ENCODE measurements around the gene OR2C1.
A peak's percentile ranks its signal among the peaks of the same experiment; 100 is the strongest.

OR2C1 gene

GRCh38 chr16:3355589-3355988 lies at the start of gene OR2C1:
Gene OR2C1, plus strand, starts transcription at chr16:3355889. Its CDS starts 52 bp downstream, at chr16:3355941.
- DNase-seq = no peak
- TF ChIP-seq POLR2A (IDR thresholded peaks at IDR 0.05; ENCODE audit: low read length) = no peak
- no peak for TF ChIP-seq GATA1 (IDR thresholded peaks at IDR 0.05; ENCODE audit: low read depth, low read length)

- TF ChIP-seq GATA1 (IDR thresholded peaks at IDR 0.05; ENCODE audit: low read depth, low read length) (no peak), POLR2A (IDR thresholded peaks at IDR 0.05; ENCODE audit: low read length) (no peak)
Measured at GRCh38 chr16:3306078-3306477, 49.6 kb upstream of the OR2C1 start.

DNA sequence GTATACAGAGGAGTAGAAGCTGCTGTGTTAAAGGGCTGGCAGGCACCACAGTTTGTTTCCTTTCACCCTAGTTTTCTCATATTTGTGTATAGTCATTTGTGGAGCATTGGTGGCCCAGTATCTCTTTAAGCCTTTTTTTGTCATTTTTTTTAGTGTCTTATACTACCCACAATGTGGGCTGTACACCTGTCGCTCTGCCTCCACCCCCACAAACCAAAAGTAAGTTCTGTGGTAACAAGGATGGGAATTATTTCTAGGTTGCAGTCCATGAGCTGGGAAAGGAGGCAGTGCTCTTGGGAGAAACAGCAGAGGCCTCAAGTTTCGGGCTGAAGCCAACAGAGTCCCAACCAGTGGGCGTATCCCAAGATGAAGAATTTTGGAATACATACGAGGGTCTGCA lies 44.2 kb upstream of the OR2C1 start:
- DNase-seq = no peak
- TF ChIP-seq GATA1 (IDR thresholded peaks at IDR 0.05; ENCODE audit: low read depth, low read length) (no peak), POLR2A (IDR thresholded peaks at IDR 0.05; ENCODE audit: low read length) (no peak)

More at GRCh38 chr16:3306078-3306477, 49.6 kb upstream of the OR2C1 start:
- no peak for DNase-seq

DNA sequence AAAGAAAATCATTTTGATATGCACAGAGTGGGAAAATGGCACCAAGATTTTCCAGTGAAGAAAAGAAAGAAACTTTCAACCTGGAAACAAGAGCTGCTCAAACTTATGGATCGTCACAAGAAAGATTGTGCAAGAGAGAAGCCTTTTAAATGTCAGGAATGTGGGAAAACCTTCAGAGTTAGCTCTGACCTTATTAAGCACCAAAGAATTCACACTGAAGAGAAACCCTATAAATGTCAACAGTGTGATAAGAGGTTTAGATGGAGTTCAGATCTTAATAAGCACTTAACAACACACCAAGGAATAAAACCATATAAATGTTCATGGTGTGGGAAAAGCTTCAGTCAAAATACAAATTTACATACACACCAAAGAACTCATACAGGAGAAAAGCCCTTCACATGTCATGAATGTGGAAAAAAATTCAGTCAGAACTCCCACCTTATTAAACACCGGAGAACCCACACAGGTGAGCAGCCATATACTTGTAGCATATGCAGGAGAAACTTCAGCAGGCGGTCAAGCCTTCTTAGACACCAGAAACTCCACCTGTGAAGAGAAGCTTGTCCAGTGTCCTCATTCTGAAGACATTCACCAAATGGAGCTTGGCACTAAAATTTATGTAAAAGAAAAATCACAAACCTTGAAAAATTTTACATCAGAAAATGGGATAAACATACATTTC lies 38.2 kb upstream of the OR2C1 start:
- TF ChIP-seq GATA1 (IDR thresholded peaks at IDR 0.05; ENCODE audit: low read depth, low read length) = no peak
- peak; percentile 16 for TF ChIP-seq POLR2A (IDR thresholded peaks at IDR 0.05; ENCODE audit: low read length)
- DNase-seq = peak; percentile 30 to 53

GRCh38 chr16:3321816-3322215 lies 33.9 kb upstream of the OR2C1 start:
- no peak for TF ChIP-seq GATA1 (IDR thresholded peaks at IDR 0.05; ENCODE audit: low read depth, low read length)
- TF ChIP-seq POLR2A (IDR thresholded peaks at IDR 0.05; ENCODE audit: low read length) = no peak
- no peak for DNase-seq

GRCh38 chr16:3327514-3327913 lies 28.2 kb upstream of the OR2C1 start:
- no peak for DNase-seq
- no peak for TF ChIP-seq POLR2A (IDR thresholded peaks at IDR 0.05; ENCODE audit: low read length)
- TF ChIP-seq GATA1 (IDR thresholded peaks at IDR 0.05; ENCODE audit: low read depth, low read length) = no peak

DNA sequence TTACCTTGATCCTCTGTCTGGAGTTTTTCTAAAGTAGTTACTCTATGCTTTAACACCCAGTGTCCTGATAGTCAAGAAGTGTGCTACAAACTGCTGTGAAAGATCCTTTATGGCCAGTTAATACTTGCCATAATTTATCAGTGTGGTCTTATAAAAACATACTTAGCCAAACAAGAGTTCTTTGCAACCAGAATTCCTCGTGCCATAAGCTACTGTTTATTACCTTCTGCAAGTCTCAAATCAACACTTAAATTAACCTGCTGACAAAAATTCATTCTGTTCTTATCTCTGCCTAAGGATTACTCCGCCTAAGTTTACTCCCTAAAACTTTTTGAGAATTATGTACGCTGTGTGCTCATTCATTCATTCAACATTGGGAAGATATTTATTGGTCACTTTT lies 27.6 kb upstream of the OR2C1 start:
- no peak for DNase-seq

DNA sequence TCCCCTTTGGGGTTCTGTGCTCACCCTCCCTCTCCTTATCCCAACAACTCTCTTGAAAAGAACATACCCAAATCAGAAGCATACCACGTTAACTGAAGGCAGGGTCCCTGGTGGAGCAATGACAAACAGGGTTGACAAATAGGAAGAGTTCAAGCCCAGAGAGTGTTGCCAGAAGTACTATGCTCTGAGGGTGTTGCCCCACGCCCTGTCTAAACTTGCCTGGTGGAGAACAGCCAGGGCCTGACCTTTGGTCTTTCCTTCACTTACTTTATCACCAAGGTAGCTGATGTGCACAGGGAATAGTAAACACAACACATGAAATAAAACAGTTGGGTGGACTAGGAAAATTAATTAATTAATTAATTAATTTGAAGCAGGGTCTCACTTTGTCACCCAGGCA lies 27.0 kb upstream of the OR2C1 start:
- TF ChIP-seq GATA1 (IDR thresholded peaks at IDR 0.05; ENCODE audit: low read depth, low read length) = no peak
- no peak for TF ChIP-seq POLR2A (IDR thresholded peaks at IDR 0.05; ENCODE audit: low read length)

More for the DNA sequence above, 27.6 kb upstream of the OR2C1 start:
- TF ChIP-seq POLR2A (IDR thresholded peaks at IDR 0.05; ENCODE audit: low read length) (no peak), GATA1 (IDR thresholded peaks at IDR 0.05; ENCODE audit: low read depth, low read length) (no peak)

DNA sequence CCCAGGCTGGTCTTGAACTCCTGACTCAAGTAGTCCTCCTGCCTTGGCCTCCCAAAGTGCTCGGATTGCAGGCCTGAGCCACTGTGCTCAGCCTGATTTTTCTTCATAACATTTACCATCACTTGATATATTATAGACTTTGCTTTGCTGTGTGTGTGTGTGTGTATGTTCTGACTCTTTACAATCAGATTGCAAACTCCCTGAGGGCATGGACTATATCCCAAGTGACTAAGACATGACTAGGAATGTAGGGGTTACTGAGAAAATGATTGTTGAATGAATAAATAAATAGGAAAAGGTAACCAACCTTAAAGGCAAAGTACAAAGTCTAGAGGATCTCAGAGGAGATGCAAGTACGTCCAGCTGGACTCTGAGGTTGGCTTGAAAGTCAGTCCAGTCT lies 9.6 kb upstream of the OR2C1 start:
- TF ChIP-seq POLR2A (IDR thresholded peaks at IDR 0.05; ENCODE audit: low read length) = no peak
- TF ChIP-seq GATA1 (IDR thresholded peaks at IDR 0.05; ENCODE audit: low read depth, low read length) = no peak
- no peak for DNase-seq

More for the DNA sequence above, 27.0 kb upstream of the OR2C1 start:
- no peak for DNase-seq

DNA sequence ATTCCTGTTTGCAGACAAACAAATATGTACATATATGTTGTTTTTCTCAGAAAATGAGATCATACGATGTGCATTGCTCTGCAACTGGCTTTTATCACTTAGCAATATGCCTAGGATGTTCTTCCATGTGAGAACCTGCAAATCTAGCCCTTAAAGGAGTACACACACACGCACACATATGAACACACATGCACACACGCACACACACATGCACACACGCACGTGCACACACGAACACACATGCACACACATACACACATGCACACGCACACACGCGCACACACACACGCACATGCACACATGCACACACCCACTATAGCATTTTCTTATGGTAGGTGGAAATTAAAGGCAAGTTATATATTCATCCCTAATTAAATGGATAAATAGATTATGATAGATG lies 8.1 kb upstream of the OR2C1 start:
- TF ChIP-seq GATA1 (IDR thresholded peaks at IDR 0.05; ENCODE audit: low read depth, low read length) (no peak), POLR2A (IDR thresholded peaks at IDR 0.05; ENCODE audit: low read length) (no peak)
- DNase-seq = no peak

GRCh38 chr16:3348547-3349167 lies 7.0 kb upstream of the OR2C1 start:
- no peak for TF ChIP-seq GATA1 (IDR thresholded peaks at IDR 0.05; ENCODE audit: low read depth, low read length)
- TF ChIP-seq POLR2A (IDR thresholded peaks at IDR 0.05; ENCODE audit: low read length) = no peak
- no peak for DNase-seq

GRCh38 chr16:3349175-3349574 lies 6.5 kb upstream of the OR2C1 start:
- no peak for DNase-seq
- TF ChIP-seq POLR2A (IDR thresholded peaks at IDR 0.05; ENCODE audit: low read length) (no peak), GATA1 (IDR thresholded peaks at IDR 0.05; ENCODE audit: low read depth, low read length) (no peak)

DNA sequence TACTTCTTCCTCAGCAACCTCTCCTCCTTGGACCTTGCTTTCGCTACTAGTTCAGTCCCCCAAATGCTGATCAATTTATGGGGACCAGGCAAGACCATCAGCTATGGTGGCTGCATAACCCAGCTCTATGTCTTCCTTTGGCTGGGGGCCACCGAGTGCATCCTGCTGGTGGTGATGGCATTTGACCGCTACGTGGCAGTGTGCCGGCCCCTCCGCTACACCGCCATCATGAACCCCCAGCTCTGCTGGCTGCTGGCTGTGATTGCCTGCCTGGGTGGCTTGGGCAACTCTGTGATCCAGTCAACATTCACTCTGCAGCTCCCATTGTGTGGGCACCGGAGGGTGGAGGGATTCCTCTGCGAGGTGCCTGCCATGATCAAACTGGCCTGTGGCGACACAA lies 429 bp downstream of the OR2C1 start:
- no peak for DNase-seq
- TF ChIP-seq GATA1 (IDR thresholded peaks at IDR 0.05; ENCODE audit: low read depth, low read length) = no peak
- no peak for TF ChIP-seq POLR2A (IDR thresholded peaks at IDR 0.05; ENCODE audit: low read length)

DNA sequence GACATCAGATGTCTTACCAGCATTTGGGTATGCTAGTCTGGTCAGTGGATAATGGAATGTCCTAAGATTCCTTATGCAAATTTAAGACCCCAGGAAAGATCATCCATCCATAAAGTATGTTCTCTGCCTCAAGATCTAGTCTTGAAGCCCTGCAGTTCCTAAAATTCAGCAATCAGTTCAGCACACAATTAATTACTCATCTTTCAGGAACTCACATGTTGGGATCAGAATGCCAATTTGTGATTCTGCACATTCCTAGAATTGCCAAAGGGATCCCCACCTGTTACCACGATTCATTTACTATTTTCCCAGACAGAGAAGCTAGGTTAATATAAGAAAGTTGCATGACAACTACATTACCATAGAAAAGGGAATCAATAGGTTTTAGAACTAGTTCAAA lies 3.2 kb downstream of the OR2C1 start:
- no peak for TF ChIP-seq GATA1 (IDR thresholded peaks at IDR 0.05; ENCODE audit: low read depth, low read length)
- no peak for DNase-seq

GRCh38 chr16:3362931-3363330 lies 7.2 kb downstream of the OR2C1 start:
- TF ChIP-seq GATA1 (IDR thresholded peaks at IDR 0.05; ENCODE audit: low read depth, low read length) (no peak), POLR2A (IDR thresholded peaks at IDR 0.05; ENCODE audit: low read length) (no peak)
- no peak for DNase-seq
